Measurements from ENCODE around the gene XDH.

XDH gene

GRCh38 chr2:31329081-31329625, 85.4 kb downstream of the XDH start:
- DNase-seq (ENCODE audit: low read depth in 2 of 2), result no peak

- DNase-seq (ENCODE audit: low read depth in 2 of 2), result no peak
Measured at GRCh38 chr2:31328026-31328425, 86.5 kb downstream of the XDH start.

- DNase-seq (ENCODE audit: low read depth in 2 of 2), result no peak
Measured at GRCh38 chr2:31327505-31327904, 87.0 kb downstream of the XDH start.

GRCh38 chr2:31324016-31324633, 90.4 kb downstream of the XDH start:
- no peak for DNase-seq (ENCODE audit: low read depth in 2 of 2)

GRCh38 chr2:31322371-31322770, 92.2 kb downstream of the XDH start:
- DNase-seq (ENCODE audit: low read depth in 2 of 2), result no peak

GRCh38 chr2:31319406-31320175, 95.0 kb downstream of the XDH start:
- DNase-seq (ENCODE audit: low read depth in 2 of 2), result no peak

- peak in 1 of 2 donors; percentile 18 for DNase-seq (ENCODE audit: low read depth in 2 of 2)
Measured at GRCh38 chr2:31318361-31319336, 95.9 kb downstream of the XDH start.

GRCh38 chr2:31317396-31317795, 97.1 kb downstream of the XDH start:
- no peak for DNase-seq (ENCODE audit: low read depth in 2 of 2)

- no peak for DNase-seq (ENCODE audit: low read depth in 2 of 2)
Measured at GRCh38 chr2:31314761-31315160, 99.8 kb downstream of the XDH start.

GRCh38 chr2:31312898-31313297, 101.6 kb downstream of the XDH start:
- DNase-seq (ENCODE audit: low read depth in 2 of 2), result no peak

- no peak for DNase-seq (ENCODE audit: low read depth in 2 of 2)
Measured at GRCh38 chr2:31304816-31305215, 109.7 kb downstream of the XDH start.

GRCh38 chr2:31302940-31303563, 111.5 kb downstream of the XDH start:
- no peak for DNase-seq (ENCODE audit: low read depth in 2 of 2)

- no peak for DNase-seq (ENCODE audit: low read depth in 2 of 2)
Measured at GRCh38 chr2:31300309-31300708, 114.2 kb downstream of the XDH start.

- no peak for DNase-seq (ENCODE audit: low read depth in 2 of 2)
Measured at GRCh38 chr2:31299547-31299946, 115.0 kb downstream of the XDH start.

- DNase-seq (ENCODE audit: low read depth in 2 of 2), result no peak
Measured at GRCh38 chr2:31297751-31298150, 116.8 kb downstream of the XDH start.

GRCh38 chr2:31296641-31297287, 117.8 kb downstream of the XDH start:
- no peak for DNase-seq (ENCODE audit: low read depth in 2 of 2)

GRCh38 chr2:31294196-31294595, 120.3 kb downstream of the XDH start:
- DNase-seq (ENCODE audit: low read depth in 2 of 2), result no peak

GRCh38 chr2:31287654-31288053, 126.9 kb downstream of the XDH start:
- no peak for DNase-seq (ENCODE audit: low read depth in 2 of 2)

GRCh38 chr2:31286961-31287550, 127.5 kb downstream of the XDH start:
- DNase-seq (ENCODE audit: low read depth in 2 of 2), result no peak

GRCh38 chr2:31286230-31286629, 128.3 kb downstream of the XDH start:
- DNase-seq (ENCODE audit: low read depth in 2 of 2), result no peak
